Measurements from ENCODE around the gene MGMT.

DNA sequence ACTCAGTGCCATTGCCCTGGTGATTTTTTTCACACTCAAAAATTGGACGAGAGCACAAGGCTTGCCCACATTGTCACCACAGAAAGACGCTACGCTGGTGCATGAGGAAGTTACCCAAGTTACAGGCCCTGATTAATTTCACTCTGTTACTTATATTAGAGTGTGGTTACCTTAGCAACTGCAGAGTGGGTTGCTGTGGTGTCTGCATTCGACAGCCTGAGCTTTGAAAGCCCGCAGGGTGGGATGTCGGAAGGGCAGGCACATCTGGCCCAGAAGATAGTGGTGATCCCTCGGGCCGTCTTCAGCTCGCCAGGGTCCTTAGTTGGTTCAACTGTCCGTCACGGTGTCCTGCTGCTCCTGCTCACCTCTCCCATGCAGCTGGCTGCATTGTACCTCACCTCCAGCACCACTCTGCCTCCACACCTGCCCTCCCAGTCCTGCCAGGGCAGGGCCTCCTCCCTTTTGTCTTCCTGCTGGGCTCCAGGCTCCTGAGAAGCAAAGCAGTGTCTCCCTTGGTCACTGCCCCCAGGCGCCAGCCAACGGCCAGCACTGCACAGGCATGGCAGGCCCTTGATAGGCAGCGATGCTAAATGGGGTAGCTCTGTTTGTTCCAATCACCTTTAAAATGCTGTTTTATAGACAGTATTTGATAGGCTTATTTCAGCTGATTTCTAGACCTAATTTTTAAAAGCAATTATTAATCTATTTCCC lies 329.8 kb downstream of the MGMT start:
- TF ChIP-seq, protein P1, sequence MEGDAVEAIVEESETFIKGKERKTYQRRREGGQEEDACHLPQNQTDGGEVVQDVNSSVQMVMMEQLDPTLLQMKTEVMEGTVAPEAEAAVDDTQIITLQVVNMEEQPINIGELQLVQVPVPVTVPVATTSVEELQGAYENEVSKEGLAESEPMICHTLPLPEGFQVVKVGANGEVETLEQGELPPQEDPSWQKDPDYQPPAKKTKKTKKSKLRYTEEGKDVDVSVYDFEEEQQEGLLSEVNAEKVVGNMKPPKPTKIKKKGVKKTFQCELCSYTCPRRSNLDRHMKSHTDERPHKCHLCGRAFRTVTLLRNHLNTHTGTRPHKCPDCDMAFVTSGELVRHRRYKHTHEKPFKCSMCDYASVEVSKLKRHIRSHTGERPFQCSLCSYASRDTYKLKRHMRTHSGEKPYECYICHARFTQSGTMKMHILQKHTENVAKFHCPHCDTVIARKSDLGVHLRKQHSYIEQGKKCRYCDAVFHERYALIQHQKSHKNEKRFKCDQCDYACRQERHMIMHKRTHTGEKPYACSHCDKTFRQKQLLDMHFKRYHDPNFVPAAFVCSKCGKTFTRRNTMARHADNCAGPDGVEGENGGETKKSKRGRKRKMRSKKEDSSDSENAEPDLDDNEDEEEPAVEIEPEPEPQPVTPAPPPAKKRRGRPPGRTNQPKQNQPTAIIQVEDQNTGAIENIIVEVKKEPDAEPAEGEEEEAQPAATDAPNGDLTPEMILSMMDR (IDR thresholded peaks at IDR 0.05), result no peak
- no peak for TF ChIP-seq POLR2A (IDR thresholded peaks at IDR 0.05)
